Measurements from ENCODE around the gene ANTXR1. TPM values are rescaled to one million over a fixed set of nuclear protein-coding genes. Genes with fewer than 3 reads are reported as not detected.
A peak's percentile ranks its signal among the peaks of the same experiment; 100 is the strongest.

ANTXR1 gene
- total and polyA plus RNA-seq, 2 donors (not counting 3 experiments of a cell fraction or from before 2014, with no cell fraction given): 4.2 to 17.3 TPM

DNA sequence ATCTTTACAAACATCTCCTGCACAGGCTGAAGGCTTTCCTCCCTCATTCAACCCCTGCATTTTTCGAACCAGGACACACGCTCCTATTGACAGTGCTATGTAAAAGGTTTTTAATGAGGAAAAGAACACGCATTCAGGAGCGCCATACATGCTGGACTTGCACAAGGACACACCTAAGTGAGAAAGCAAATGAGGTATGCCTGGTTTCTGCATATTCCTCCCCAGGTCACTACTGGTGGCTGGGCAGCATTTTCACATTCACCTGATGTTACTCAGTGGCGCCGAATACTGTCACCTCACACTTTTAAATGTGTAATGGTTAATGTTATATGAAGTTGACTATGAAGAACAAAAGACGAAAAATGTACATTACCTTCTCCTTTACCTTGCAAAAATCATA, 150.6 kb downstream of the ANTXR1 start:
- H4K20me1 ChIP-seq (replicated peaks; ENCODE audit: control insufficient read depth, extremely low read depth, insufficient read depth, low read length): no peaks in the 10 kb centered on the region
- peak overlapping the region; percentile 14 for H2AFZ ChIP-seq (ENCODE audit: low read depth, low read length)
- H3K9me1 ChIP-seq (replicated peaks; ENCODE audit: control insufficient read depth, extremely low read depth, insufficient read depth, low read length): no peaks in the 10 kb centered on the region
- peaks cover 40% of the 10 kb centered on the region for H3K4me1 ChIP-seq (ENCODE audit: control insufficient read depth, extremely low read depth, insufficient read depth, low read length)
- H3K4me2 ChIP-seq (ENCODE audit: insufficient read depth, low read length): peak overlapping the region; percentile 85
- ChIA-PET POLR2A (interaction anchor here (0.9 to 1.1 kb wide), 2 partner anchors 14 to 60 kb away, joined by 3 read pairs; no protein-coding TSS in a partner anchor), CTCF (interaction anchor here (0.7 to 4.2 kb wide), 9 partner anchors 9 to 145 kb away, joined by 3 to 16 read pairs (median 4); no protein-coding TSS in a partner anchor)
- no peak for TF ChIP-seq GATA2 (IDR thresholded peaks at IDR 0.05; ENCODE audit: insufficient read depth, insufficient read length, low read depth, low read length)
- TF ChIP-seq POLR2A (IDR thresholded peaks at IDR 0.05; ENCODE audit: low read depth, low read length): no peak
- TF ChIP-seq JUN (IDR thresholded peaks at IDR 0.05; ENCODE audit: borderline replicate concordance, insufficient read depth, insufficient read length, low read depth): no peak
- TF ChIP-seq EZH2 (IDR thresholded peaks at IDR 0.05; ENCODE audit: borderline replicate concordance, low read depth, low read length, severe bottlenecking): no peak
- intact Hi-C loops (cut with micrococcal nuclease): loop anchor here (1.0 to 2.0 kb wide), 6 partner anchors 25 to 143 kb away; no protein-coding TSS in a partner anchor
- H3K4me3 ChIP-seq (replicated peaks in 1 of 3; ENCODE audit: insufficient read depth in 1 of 3, low read depth in 1 of 3, low read length in 3 of 3): no peak overlapping the region
- BruUV-seq (replicated peaks): TSS peak; percentile 89
- no peaks in the 10 kb centered on the region for H3K27me3 ChIP-seq (ENCODE audit: control insufficient read depth in 2 of 2, insufficient read depth in 2 of 2, low read length in 2 of 2)
- H3K79me2 ChIP-seq (ENCODE audit: control insufficient read depth, insufficient read depth, low read length): no peaks in the 10 kb centered on the region
- peak overlapping the region; percentile 72 for H3K9ac ChIP-seq (replicated peaks; ENCODE audit: extremely low read depth, insufficient read depth, low read length)
- FAIRE-seq (no peak), DNase-seq (ENCODE audit: low read depth, low spot score) (no peak)
- no peaks in the 10 kb centered on the region for H3K36me3 ChIP-seq (ENCODE audit: control insufficient read depth in 2 of 2, extremely low read depth in 1 of 2, insufficient read depth in 2 of 2, low read length in 2 of 2)
- no peaks in the 10 kb centered on the region for H3K9me3 ChIP-seq (replicated peaks; ENCODE audit: control insufficient read depth, insufficient read depth, low read length)
- peak overlapping the region; percentile 95 for H3K27ac ChIP-seq (ENCODE audit: insufficient read depth, low read depth, low read length)
- dilution Hi-C loops (cut with MboI; ENCODE audit: extremely low pct_ligation_motif_present, low sequenced_read_pairs): no loop called here

DNA sequence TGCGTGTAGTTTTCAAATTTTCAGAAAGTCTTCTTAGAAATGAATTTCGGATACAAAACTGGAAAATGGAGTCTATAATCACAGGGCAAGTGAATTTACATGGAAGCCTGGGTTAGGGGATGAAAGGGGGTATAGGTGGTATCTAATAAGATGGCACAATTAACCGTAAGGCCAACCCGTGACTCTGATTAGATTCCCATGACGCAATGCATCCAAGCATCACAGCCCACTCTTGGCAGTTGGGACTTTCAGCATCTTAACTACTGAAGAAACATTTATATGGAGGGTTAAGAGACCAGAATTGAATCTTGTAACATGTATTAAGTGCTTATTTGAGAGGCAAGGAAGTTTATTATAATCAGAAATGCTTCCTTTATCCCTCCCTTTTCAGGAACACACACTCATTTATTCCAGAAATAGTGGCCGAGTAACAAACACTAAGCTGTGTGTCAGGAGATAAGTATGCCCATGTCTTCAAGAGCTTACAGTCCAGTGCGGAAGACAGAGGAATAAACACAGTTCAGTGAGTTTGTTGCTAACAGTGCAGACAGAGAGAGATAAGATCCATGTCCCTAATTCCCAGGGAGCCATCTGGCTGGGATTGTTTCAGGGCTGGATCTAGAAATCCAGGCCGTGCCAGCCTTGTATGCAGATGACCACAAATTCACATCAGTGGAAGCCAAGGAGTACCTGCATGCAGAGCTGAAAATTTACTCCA, 151.2 kb downstream of the ANTXR1 start:
- POLR2A ChIA-PET: no interaction called here
- Histone ChIP-seq H3K9ac (replicated peaks; ENCODE audit: extremely low read depth, insufficient read depth, low read length) (peak overlapping the region; percentile 30), H3K36me3 (ENCODE audit: control insufficient read depth in 2 of 2, extremely low read depth in 1 of 2, insufficient read depth in 2 of 2, low read length in 2 of 2) (no peaks in the 10 kb centered on the region), H2AFZ (ENCODE audit: low read depth, low read length) (peak overlapping the region; percentile 45), H3K27me3 (ENCODE audit: control insufficient read depth in 2 of 2, insufficient read depth in 2 of 2, low read length in 2 of 2) (no peaks in the 10 kb centered on the region), H4K20me1 (replicated peaks; ENCODE audit: control insufficient read depth, extremely low read depth, insufficient read depth, low read length) (no peaks in the 10 kb centered on the region), H3K9me3 (replicated peaks; ENCODE audit: control insufficient read depth, insufficient read depth, low read length) (no peaks in the 10 kb centered on the region), H3K4me2 (ENCODE audit: insufficient read depth, low read length) (peak overlapping the region; percentile 85), H3K79me2 (ENCODE audit: control insufficient read depth, insufficient read depth, low read length) (no peaks in the 10 kb centered on the region), H3K27ac (ENCODE audit: insufficient read depth, low read depth, low read length) (peak overlapping the region; percentile 95), H3K9me1 (replicated peaks; ENCODE audit: control insufficient read depth, extremely low read depth, insufficient read depth, low read length) (no peaks in the 10 kb centered on the region), H3K4me3 (replicated peaks in 1 of 3; ENCODE audit: insufficient read depth in 1 of 3, low read depth in 1 of 3, low read length in 3 of 3) (no peak overlapping the region), H3K4me1 (ENCODE audit: control insufficient read depth, extremely low read depth, insufficient read depth, low read length) (peaks cover 40% of the 10 kb centered on the region)
- CTCF ChIA-PET: interaction anchor here (0.8 to 4.2 kb wide), 11 partner anchors 9 to 221 kb away, joined by 3 to 16 read pairs (median 4); no protein-coding TSS in a partner anchor
- intact Hi-C loops (cut with micrococcal nuclease): loop anchor here (1.0 kb wide), 1 partner anchor 13 kb away; no protein-coding TSS in a partner anchor
- FAIRE-seq (peak; percentile 59), DNase-seq (ENCODE audit: low read depth, low spot score) (peak; percentile 28)
- BruUV-seq (replicated peaks): no TSS peak
- TF ChIP-seq MYC (IDR thresholded peaks at IDR 0.05; ENCODE audit: low read depth, low read length) (no peak), POLR2A (IDR thresholded peaks at IDR 0.05; ENCODE audit: low read depth, low read length) (no peak), JUN (IDR thresholded peaks at IDR 0.05; ENCODE audit: borderline replicate concordance, insufficient read depth, insufficient read length, low read depth) (no peak), POLR2AphosphoS5 (IDR thresholded peaks at IDR 0.05; ENCODE audit: insufficient read depth, low read depth, low read length) (no peak), EZH2 (IDR thresholded peaks at IDR 0.05; ENCODE audit: borderline replicate concordance, low read depth, low read length, severe bottlenecking) (no peak), GATA2 (IDR thresholded peaks at IDR 0.05; ENCODE audit: insufficient read depth, insufficient read length, low read depth, low read length) (no peak), FOS (IDR thresholded peaks at IDR 0.05; ENCODE audit: borderline replicate concordance, insufficient read depth, low read length) (no peak)
- TF ChIP-seq, protein P1, sequence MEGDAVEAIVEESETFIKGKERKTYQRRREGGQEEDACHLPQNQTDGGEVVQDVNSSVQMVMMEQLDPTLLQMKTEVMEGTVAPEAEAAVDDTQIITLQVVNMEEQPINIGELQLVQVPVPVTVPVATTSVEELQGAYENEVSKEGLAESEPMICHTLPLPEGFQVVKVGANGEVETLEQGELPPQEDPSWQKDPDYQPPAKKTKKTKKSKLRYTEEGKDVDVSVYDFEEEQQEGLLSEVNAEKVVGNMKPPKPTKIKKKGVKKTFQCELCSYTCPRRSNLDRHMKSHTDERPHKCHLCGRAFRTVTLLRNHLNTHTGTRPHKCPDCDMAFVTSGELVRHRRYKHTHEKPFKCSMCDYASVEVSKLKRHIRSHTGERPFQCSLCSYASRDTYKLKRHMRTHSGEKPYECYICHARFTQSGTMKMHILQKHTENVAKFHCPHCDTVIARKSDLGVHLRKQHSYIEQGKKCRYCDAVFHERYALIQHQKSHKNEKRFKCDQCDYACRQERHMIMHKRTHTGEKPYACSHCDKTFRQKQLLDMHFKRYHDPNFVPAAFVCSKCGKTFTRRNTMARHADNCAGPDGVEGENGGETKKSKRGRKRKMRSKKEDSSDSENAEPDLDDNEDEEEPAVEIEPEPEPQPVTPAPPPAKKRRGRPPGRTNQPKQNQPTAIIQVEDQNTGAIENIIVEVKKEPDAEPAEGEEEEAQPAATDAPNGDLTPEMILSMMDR (IDR thresholded peaks at IDR 0.05; ENCODE audit: extremely low read depth in 1 of 2, insufficient read depth in 1 of 2, low read depth in 1 of 2, low read length in 2 of 2): no peak
- TF ChIP-seq, protein P2, sequence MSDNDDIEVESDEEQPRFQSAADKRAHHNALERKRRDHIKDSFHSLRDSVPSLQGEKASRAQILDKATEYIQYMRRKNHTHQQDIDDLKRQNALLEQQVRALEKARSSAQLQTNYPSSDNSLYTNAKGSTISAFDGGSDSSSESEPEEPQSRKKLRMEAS (IDR thresholded peaks at IDR 0.05; ENCODE audit: insufficient read depth, insufficient read length): no peak
- dilution Hi-C loops (cut with MboI; ENCODE audit: extremely low pct_ligation_motif_present, low sequenced_read_pairs): no loop called here
